ENCODE results near the gene R3HCC1L. TPM values are rescaled to one million over a fixed set of nuclear protein-coding genes. Genes with fewer than 3 reads are reported as not detected.

R3HCC1L gene
- total RNA-seq, 3 donors from 2014 or later = 15.3 to 22.8 (median 18.8) TPM

- ATAC-seq (no peak), DNase-seq (no peak)
- H3K4me3 ChIP-seq = no peak overlapping the region
- H3K4me1 ChIP-seq (ENCODE audit: low read depth) = peaks cover 4% of the 10 kb centered on the region
- no peak for TF ChIP-seq CTCF (IDR thresholded peaks at IDR 0.05)
- H3K9me3 ChIP-seq = no peaks in the 10 kb centered on the region
- intact Hi-C loops (cut with DNase I, micrococcal nuclease) = no loop called here
- H3K36me3 ChIP-seq (ENCODE audit: low read depth) = no peaks in the 10 kb centered on the region
Measured at GRCh38 chr10:98264378-98265065, 130.1 kb downstream of the R3HCC1L start.

GRCh38 chr10:98265403-98266378, 131.2 kb downstream of the R3HCC1L start:
- intact Hi-C loops (cut with DNase I, micrococcal nuclease) = no loop called here
- DNase-seq (no peak), ATAC-seq (no peak)
- no peak overlapping the region for H3K4me3 ChIP-seq
- H3K4me1 ChIP-seq (ENCODE audit: low read depth) = peaks cover 4% of the 10 kb centered on the region
- H3K9me3 ChIP-seq = no peaks in the 10 kb centered on the region
- no peaks in the 10 kb centered on the region for H3K36me3 ChIP-seq (ENCODE audit: low read depth)
- TF ChIP-seq CTCF (IDR thresholded peaks at IDR 0.05) = no peak

DNA sequence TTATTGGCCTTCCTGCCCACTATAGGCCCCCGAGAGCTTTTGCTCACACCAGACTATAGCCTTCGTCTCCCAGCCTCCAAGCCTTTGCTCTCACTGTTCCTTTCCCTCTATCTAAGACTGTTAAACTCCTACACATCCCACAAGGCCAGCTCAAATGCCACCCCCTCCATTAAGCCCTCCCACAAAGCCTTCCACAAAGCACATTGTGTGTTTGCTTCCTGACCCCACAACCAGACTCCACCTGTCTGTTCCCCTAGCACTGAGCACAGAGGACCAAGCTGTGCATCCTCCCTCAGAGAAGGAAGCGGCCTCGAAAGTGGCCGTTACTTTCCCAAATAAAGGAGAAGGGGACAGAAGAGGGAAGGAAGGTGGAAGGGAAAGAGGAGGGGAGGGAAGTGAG, 132.2 kb downstream of the R3HCC1L start:
- no peak for TF ChIP-seq CTCF (IDR thresholded peaks at IDR 0.05)
- H3K4me1 ChIP-seq (ENCODE audit: low read depth) = peaks cover 4% of the 10 kb centered on the region
- no peaks in the 10 kb centered on the region for H3K36me3 ChIP-seq (ENCODE audit: low read depth)
- ATAC-seq (no peak), DNase-seq (no peak)
- no peak overlapping the region for H3K4me3 ChIP-seq
- H3K9me3 ChIP-seq = no peaks in the 10 kb centered on the region
- intact Hi-C loops (cut with DNase I, micrococcal nuclease) = no loop called here

DNA sequence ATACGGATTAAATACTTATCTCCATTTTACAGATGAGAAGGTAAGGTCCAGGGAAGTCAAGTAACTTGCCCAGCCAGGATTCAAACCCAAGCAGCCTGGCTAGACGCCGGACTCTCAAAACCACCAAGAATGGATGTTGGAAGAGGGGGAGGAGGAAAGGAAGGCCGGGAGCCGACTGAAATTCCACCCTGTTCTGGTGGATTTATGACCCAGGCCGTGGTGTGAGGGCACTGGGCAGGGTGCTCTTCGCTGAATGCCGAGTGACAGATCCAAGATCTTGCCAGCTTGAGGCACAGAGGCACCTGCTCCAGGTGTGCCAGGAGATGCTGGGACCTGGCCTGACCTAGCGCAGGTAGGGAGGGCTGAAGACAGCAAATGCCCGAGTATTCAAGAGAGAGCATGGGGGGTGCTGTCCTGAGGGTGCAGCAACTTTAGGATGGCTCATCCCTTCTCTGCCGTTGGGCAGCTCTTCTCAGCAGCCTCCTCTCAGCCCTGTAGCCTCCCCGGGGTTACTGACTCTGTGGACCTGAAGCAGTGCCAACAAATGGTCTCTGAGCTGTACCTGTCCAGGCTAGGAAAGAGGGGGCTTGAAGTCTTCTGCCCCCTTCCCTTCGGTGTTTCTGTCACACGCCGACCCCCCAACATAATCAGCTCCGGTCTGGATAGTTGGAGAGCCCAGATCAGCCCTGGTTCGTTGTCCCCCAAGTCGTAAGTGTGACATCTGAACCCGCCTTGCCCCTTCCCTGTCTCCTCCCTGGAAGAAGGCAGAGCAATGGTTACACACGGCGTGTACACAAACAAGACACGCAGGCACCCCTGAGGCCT, 132.8 kb downstream of the R3HCC1L start:
- peak; percentile 16 for ATAC-seq
- H3K4me1 ChIP-seq (ENCODE audit: low read depth) = peaks cover 4% of the 10 kb centered on the region
- no peak for DNase-seq
- H3K36me3 ChIP-seq (ENCODE audit: low read depth) = no peaks in the 10 kb centered on the region
- intact Hi-C loops (cut with DNase I, micrococcal nuclease) = no loop called here
- no peaks in the 10 kb centered on the region for H3K9me3 ChIP-seq
- no peak for TF ChIP-seq CTCF (IDR thresholded peaks at IDR 0.05)
- no peak overlapping the region for H3K4me3 ChIP-seq

- ATAC-seq (peak; percentile 31), DNase-seq (peak in 2 of 3 donors; percentile 14 to 48)
- H3K9me3 ChIP-seq = no peaks in the 10 kb centered on the region
- H3K4me1 ChIP-seq (ENCODE audit: low read depth) = peaks cover 4% of the 10 kb centered on the region
- H3K36me3 ChIP-seq (ENCODE audit: low read depth) = no peaks in the 10 kb centered on the region
- no peak within 1 kb of the TSS for H3K4me3 ChIP-seq
- no peak for TF ChIP-seq CTCF (IDR thresholded peaks at IDR 0.05)
- intact Hi-C loops (cut with DNase I, micrococcal nuclease) = no loop called here
Measured at GRCh38 chr10:98267894-98268693, 133.6 kb downstream of the R3HCC1L start, which contains the start of gene LOXL4. TSS of gene LOXL4 (minus strand) at chr10:98268194. CDS start at chr10:98263019, 5,175 bp downstream.
